ENCODE data around the gene MGAT1. TPM values are rescaled to one million over a fixed set of nuclear protein-coding genes. Genes with fewer than 3 reads are reported as not detected.

The MGAT1 gene
- total and polyA plus RNA-seq, 2 experiments from 2014 or later: 65.6 to 67.6 TPM

GRCh38 chr5:180847026-180847425 lies 44.4 kb upstream of the MGAT1 start:
- Histone ChIP-seq H3K4me3 (no peak overlapping the region), H3K9me3 (ENCODE audit: low read depth) (peaks cover 15% of the 10 kb centered on the region), H3K36me3 (peaks cover 25% of the 10 kb centered on the region), H3K27ac (no peak overlapping the region), H3K4me1 (ENCODE audit: low read depth) (no peaks in the 10 kb centered on the region), H3K27me3 (no peaks in the 10 kb centered on the region)
- no peak for DNase-seq (ENCODE audit: low read depth in 1 of 2, low spot score in 1 of 2)
- no peak for TF ChIP-seq CTCF (IDR thresholded peaks at IDR 0.05; ENCODE audit: low read depth, low read length)

GRCh38 chr5:180844858-180845257 lies 42.3 kb upstream of the MGAT1 start:
- no peak for DNase-seq (ENCODE audit: low read depth in 1 of 2, low spot score in 1 of 2)

GRCh38 chr5:180844432-180844831 lies 41.8 kb upstream of the MGAT1 start:
- peaks cover 4% of the 10 kb centered on the region for H3K9me3 ChIP-seq (ENCODE audit: low read depth)
- no peak overlapping the region for H3K27ac ChIP-seq
- no peak for TF ChIP-seq CTCF (IDR thresholded peaks at IDR 0.05; ENCODE audit: low read depth, low read length)
- no peak overlapping the region for H3K4me3 ChIP-seq
- no peaks in the 10 kb centered on the region for H3K4me1 ChIP-seq (ENCODE audit: low read depth)
- no peaks in the 10 kb centered on the region for H3K27me3 ChIP-seq
- DNase-seq (ENCODE audit: low read depth in 1 of 2, low spot score in 1 of 2): no peak
- peaks cover 2% of the 10 kb centered on the region for H3K36me3 ChIP-seq

More at GRCh38 chr5:180844858-180845257, 42.3 kb upstream of the MGAT1 start:
- no peak for TF ChIP-seq CTCF (IDR thresholded peaks at IDR 0.05; ENCODE audit: low read depth, low read length)
- no peaks in the 10 kb centered on the region for H3K4me1 ChIP-seq (ENCODE audit: low read depth)
- H3K4me3 ChIP-seq: no peak overlapping the region
- H3K27ac ChIP-seq: no peak overlapping the region
- H3K9me3 ChIP-seq (ENCODE audit: low read depth): peaks cover 4% of the 10 kb centered on the region
- no peaks in the 10 kb centered on the region for H3K27me3 ChIP-seq
- H3K36me3 ChIP-seq: peaks cover 6% of the 10 kb centered on the region

GRCh38 chr5:180839935-180840334 lies 37.3 kb upstream of the MGAT1 start:
- Histone ChIP-seq H3K36me3 (no peaks in the 10 kb centered on the region), H3K27ac (no peak overlapping the region), H3K9me3 (ENCODE audit: low read depth) (no peaks in the 10 kb centered on the region), H3K4me1 (ENCODE audit: low read depth) (no peaks in the 10 kb centered on the region), H3K4me3 (no peak overlapping the region), H3K27me3 (no peaks in the 10 kb centered on the region)
- DNase-seq (ENCODE audit: low read depth in 1 of 2, low spot score in 1 of 2): no peak
- TF ChIP-seq CTCF (IDR thresholded peaks at IDR 0.05; ENCODE audit: low read depth, low read length): no peak

- H3K4me1 ChIP-seq (ENCODE audit: low read depth): no peaks in the 10 kb centered on the region
- H3K36me3 ChIP-seq: no peaks in the 10 kb centered on the region
- DNase-seq (ENCODE audit: low read depth in 1 of 2, low spot score in 1 of 2): no peak
- TF ChIP-seq CTCF (IDR thresholded peaks at IDR 0.05; ENCODE audit: low read depth, low read length): no peak
- H3K9me3 ChIP-seq (ENCODE audit: low read depth): no peaks in the 10 kb centered on the region
- no peak overlapping the region for H3K27ac ChIP-seq
- H3K27me3 ChIP-seq: no peaks in the 10 kb centered on the region
- no peak overlapping the region for H3K4me3 ChIP-seq
Observed at GRCh38 chr5:180839227-180839626, 36.6 kb upstream of the MGAT1 start.

- Histone ChIP-seq H3K36me3 (no peaks in the 10 kb centered on the region), H3K4me3 (no peak overlapping the region), H3K27me3 (no peaks in the 10 kb centered on the region), H3K4me1 (ENCODE audit: low read depth) (no peaks in the 10 kb centered on the region), H3K27ac (no peak overlapping the region), H3K9me3 (ENCODE audit: low read depth) (no peaks in the 10 kb centered on the region)
- no peak for TF ChIP-seq CTCF (IDR thresholded peaks at IDR 0.05; ENCODE audit: low read depth, low read length)
- DNase-seq (ENCODE audit: low read depth in 1 of 2, low spot score in 1 of 2): no peak
Observed at GRCh38 chr5:180837478-180837877, 34.9 kb upstream of the MGAT1 start.

Measured in cardiac muscle cell (in vitro differentiated cells and primary cell).